Measurements from ENCODE around the gene PPP2R2D.

Gene PPP2R2D

DNA sequence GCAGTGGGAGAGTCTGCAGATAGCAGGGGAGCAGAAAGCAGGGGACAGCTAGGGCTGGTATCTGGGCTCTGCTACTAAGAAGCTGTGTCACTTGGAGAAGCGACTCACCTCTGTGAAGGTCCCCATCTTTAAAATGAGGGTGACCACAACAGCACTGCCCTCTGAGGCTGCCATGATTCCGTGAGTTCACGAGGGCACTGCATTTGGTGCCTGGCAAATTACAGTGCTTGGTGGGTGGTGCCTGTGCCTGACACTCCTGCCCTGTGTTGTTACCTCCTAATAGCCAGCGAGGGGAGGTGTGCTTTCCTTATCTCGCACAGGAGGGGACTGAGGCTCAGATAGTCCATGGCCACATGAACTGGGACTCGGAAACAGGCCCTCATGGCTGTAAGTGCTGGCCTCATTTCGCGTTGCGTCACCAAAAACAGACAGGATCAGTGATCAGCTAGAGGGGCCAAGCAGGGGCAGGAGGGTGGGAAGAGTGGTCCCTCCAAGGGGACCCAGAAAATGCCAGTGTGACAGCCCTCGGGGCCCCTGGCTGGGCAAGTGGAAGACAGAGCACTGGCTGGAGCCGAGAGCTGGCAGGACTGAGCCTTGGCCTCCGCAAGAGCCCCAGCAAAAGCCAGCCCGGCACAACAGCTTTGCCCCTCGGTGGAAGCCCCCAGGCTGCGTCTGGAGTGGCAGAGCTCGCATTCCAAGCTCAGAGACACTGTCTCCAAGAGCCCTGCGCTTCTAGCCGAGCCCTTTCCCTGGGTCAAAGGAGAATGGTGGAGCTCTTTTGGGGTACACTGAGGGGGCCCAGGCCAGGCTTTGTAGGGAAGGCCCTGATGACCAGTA is 98.3 kb downstream of the PPP2R2D start:
- no peak for DNase-seq (ENCODE audit: low spot score)

DNA sequence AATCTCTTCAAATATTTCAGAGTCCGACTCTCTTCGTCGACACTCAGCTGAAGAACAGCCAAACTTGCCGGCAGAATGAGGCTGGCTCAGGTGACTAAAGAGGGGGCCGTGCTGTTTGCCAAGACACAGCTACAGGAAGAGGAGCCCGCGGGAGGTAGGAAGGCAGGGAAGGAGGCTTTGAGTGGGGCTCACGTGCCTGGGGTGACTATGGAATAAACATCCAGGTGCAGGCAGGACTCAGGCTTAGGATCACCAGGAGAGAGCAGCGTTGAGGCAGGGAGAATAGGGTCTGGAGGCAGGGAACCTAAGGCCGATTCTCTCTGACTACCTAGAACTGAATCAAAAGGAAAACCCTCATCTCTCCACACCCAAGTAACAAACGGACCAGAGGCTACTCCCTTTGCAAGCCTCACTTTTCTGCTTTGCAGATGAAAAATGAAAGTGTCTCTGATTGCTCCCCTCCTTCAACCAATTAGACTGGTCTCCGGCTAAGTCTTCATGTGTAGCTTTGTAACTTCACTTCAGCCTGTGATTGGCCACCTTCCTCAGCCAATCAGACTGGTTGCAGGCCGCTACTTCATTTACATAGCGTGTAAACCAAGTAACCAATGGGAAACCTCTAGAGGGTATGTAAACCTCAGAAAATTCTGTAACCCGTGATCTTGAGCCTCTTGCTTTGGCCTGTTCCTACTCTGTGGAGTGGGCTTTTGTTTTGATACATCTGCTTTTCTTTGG is 100.6 kb downstream of the PPP2R2D start:
- DNase-seq (ENCODE audit: low spot score) = no peak

DNA sequence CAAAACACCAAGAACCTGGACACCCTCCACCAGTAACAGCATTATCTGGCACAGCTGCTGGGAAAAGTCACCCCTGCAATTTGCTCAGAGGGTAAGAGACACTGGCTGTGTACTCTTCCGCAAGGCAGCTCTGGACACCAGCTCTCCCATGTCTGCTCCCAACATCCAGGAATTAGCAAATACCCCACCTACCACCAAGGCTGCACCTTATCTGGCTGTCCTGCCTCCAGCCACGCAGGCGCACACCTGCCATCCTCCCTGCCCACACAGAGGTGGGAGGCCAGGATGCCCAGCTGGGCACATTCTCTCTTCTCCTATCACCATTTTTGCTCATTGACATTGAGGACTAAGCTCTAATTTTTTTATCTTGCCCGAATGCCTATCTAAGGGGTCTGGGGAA is 101.2 kb downstream of the PPP2R2D start:
- no peak for DNase-seq (ENCODE audit: low spot score)

DNA sequence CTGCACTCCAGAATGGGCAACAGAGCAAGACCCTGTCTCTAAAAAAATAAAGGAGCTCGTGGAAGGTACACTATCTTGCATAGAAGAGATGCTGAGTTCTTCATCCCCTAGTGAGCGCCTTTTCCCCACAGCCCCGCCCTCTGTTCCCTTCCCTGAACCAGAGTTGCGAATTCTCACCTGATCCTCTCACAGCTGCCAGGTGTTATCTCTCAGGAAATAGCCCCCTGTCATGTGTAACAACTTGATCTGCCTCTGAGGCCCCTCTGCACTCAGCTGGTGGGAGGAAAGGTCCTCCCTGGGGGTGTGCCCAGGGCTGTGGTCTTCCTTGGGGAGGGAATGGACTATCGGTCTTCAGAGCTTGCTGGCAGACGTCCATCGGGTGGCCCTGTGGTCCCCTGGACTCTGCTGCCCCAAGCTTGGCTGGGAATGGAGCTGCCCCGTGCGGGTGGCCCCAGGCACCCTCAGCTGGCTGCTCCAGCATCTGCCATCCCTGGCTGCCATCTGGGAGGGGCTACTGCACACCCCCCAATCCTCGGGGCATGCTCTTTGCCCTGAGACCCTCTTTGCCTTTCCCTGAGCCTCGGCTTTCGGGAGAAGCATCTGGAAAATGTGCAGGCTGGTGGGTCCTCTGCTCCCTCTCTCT is 102.6 kb downstream of the PPP2R2D start:
- no peak for DNase-seq (ENCODE audit: low spot score)

DNA sequence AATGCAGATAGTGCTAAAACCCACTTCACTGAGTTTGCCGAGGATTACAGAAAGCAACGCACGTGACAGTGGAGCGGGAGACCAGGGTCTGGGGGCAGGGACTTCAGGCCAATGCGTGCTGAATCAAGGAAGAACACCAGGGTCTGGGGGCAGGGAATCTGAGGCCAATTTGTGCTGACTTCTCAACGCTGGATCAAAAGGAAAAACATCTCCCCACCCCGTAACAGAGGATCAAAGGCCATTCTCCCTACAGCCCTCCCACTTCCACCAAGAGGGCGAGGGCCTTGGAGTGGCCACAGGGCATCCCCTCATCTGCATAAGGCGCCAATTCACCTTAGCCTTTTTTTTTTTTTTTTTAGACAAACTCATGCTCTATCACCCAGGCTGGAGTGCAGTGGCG is 103.2 kb downstream of the PPP2R2D start:
- DNase-seq (ENCODE audit: low spot score) = no peak

DNA sequence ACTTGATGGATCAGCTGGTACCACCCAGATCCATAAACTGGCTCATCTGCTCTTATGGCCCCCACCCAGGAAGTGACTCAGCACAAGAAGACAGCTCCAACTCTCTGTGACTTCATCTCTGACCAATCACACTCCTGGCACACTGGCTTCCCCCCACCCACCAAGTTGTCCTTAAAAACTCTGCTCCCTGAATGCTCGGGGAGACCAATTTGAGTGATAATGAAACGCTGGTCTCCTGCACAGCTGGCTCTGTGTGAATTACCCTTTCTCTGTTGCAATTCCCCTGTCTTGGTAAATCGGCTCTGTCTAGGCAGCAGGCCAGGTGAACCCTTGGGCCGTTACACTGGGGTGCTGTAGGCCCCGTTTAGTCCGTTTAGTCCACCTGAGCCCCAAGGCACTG is 104.3 kb downstream of the PPP2R2D start:
- no peak for DNase-seq (ENCODE audit: low spot score)

DNA sequence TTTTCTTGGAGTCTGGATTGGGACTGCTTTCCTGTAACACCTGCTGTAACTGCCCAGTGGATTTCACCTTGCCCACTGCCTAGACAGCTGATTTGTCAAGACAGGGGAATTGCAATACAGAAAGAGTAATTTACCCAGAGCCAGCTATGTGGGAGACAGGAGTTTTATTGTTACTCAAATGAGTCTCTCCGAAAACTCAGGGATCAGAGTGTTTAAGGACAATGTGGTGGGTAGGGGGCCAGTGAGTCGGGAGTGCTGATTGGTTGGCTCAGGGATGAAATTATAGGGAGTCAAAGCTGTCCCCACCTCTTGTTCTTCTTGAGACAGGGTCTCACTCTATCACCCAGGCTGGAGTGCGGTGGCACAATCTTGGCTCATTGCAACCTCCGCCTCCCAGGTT is 106.2 kb downstream of the PPP2R2D start:
- no peak for DNase-seq (ENCODE audit: low spot score)

DNA sequence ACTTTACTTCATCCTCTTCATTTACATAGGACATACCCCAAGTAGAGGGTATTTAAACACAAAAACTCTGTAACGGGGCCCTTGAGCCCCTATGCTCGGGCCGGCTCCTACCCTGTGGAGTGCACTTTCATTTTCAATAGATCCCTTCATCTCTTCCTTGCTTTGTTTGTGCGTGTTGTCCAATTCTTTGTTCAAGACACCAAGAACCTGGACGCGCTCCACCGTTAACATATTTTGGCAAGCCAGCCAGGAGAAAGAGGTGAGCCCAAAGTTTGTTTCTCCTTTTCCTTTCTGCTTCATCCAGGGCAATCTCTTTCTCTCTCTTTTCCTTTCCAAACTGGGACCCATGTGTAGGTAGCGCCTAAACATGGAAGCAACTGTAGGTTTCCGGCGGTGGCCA is 106.9 kb downstream of the PPP2R2D start:
- no peak for DNase-seq (ENCODE audit: low spot score)

All from D341Med (cell line).